HFF-Myc (cell line): ENCODE data around the gene CPT1B.

ENCODE experiments used
- DNase-seq: peaks from one replicate; pipeline ENCODE4 v3.0.0-alpha.2; 2011; ENCODE audit warnings: low read depth; ENCODE audit errors: extremely low read depth
- H3K4me3 ChIP-seq: replicated peaks from 2 replicates; pipeline ENCODE4 v1.5.1; 2011; ENCODE audit warnings: low read depth, mild to moderate bottlenecking, control low read depth, low read length
- TF ChIP-seq, protein P1 (sequence below): IDR thresholded peaks from 2 replicates; pipeline ENCODE4 v1.5.1; 2012; ENCODE audit warnings: mild to moderate bottlenecking, low read depth, low read length, control low read depth; ENCODE audit errors: missing control alignments

CPT1B gene

DNA sequence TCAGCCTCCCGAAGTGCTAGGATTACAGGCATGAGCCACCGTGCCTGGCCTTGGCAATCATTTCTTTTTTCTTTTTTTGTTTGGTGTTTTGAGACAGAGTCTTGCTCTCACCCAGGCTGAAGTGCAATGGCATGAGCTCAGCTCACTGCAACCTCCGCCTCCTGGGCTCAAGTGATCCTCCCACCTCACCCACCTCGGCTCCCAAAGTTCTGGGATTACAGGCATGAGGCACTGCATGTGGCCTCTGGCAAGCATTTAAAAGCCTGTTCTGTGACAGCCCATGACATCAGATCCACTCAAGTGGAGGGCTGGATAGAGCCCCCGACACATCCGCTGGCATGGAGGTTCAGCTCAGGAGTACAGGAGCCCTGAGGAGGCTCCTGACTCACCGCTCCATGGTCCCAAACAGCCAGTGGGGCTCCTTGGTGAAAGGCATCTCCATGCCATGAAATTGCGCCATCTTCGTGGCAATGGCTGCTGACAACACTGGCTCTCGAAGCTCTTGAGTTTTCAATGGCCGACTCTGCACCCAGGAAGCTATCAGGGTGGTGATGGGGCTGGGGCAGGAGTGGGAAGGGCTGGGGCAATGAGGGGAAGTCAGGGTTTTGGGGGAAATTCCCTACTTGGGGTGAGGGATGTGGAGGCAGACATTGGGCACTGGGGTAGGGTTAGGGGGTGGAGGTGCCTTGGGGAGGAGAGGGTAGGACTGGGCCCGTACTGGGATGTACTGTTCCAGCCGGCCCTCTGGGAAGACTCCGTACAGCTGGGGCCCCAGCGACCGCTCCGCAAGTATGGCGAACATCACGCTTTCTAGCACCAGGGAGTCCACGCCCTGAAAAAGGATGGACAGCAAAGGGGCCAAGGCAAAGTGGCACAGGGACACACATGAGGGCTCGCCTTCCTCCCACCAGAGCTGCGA lies 3.1 kb upstream of the CPT1B start:
- peak overlapping the region; percentile 62 for H3K4me3 ChIP-seq
- DNase-seq: no peak
- TF ChIP-seq, protein P1, sequence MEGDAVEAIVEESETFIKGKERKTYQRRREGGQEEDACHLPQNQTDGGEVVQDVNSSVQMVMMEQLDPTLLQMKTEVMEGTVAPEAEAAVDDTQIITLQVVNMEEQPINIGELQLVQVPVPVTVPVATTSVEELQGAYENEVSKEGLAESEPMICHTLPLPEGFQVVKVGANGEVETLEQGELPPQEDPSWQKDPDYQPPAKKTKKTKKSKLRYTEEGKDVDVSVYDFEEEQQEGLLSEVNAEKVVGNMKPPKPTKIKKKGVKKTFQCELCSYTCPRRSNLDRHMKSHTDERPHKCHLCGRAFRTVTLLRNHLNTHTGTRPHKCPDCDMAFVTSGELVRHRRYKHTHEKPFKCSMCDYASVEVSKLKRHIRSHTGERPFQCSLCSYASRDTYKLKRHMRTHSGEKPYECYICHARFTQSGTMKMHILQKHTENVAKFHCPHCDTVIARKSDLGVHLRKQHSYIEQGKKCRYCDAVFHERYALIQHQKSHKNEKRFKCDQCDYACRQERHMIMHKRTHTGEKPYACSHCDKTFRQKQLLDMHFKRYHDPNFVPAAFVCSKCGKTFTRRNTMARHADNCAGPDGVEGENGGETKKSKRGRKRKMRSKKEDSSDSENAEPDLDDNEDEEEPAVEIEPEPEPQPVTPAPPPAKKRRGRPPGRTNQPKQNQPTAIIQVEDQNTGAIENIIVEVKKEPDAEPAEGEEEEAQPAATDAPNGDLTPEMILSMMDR: no peak

DNA sequence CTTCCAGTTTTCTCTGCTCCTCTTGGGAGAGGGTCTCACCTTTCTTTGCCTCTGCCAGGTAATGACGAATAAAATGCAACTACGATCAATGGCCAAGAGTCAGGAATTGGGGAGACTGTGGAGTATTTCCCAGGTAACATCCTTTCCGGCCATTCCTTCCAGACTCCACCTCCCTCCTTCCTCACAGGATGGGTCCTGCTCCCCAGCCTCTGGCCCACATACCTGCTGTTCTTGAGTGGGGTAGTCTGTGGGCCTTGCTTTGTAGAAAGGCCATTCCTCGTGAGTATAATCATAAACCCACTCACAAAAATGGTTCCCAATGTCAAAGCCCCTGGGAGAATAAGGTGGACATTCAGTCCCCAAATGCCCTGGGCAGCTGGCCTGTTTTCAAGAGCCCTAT lies 1.5 kb upstream of the CPT1B start:
- DNase-seq: no peak
- no peak overlapping the region for H3K4me3 ChIP-seq
- TF ChIP-seq, protein P1: no peak

DNA sequence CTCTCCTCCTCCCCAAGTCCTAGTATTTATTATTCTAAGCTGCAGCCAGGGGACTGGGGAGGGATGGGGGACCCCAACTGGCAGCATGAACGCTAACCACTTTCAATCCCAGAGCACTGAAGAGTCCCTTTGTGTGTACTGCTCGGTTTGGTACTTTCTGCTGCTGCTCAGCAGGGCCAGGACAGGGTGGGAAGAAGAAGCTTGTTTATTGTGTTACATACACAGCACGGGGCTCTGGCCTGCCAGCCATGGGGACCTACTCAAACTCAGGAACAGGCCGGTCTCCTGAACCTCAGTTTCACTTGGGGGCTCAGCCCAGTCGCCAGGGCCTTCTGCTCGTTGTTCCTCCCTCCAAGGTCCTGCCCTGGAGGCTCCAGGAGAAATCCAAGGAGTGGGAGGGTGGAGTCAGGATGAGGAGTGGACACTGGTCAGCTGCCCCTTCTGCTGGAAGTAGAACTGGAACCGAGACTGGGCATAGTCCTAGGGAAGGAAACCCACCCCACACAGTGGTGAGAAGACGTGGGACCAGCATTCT lies 616 bp upstream of the CPT1B start:
- TF ChIP-seq, protein P1: no peak
- DNase-seq: no peak
- no peak overlapping the region for H3K4me3 ChIP-seq

DNA sequence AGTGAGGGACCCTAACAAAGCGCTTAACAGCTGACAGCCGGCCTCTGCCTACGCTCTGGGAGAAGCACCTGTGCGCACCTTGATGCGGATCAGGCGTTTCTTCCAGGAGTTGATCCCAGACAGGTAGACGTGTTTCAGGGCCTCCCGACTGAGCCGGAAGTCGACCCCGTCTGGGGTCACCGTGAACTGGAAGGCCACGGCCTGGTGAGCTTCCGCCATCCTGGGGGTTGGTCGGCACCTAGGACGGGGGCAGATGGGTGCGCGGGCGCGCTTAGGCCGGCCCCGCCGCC lies 585 bp downstream of the CPT1B start:
- no peak overlapping the region for H3K4me3 ChIP-seq
- DNase-seq: no peak
- TF ChIP-seq, protein P1: no peak

DNA sequence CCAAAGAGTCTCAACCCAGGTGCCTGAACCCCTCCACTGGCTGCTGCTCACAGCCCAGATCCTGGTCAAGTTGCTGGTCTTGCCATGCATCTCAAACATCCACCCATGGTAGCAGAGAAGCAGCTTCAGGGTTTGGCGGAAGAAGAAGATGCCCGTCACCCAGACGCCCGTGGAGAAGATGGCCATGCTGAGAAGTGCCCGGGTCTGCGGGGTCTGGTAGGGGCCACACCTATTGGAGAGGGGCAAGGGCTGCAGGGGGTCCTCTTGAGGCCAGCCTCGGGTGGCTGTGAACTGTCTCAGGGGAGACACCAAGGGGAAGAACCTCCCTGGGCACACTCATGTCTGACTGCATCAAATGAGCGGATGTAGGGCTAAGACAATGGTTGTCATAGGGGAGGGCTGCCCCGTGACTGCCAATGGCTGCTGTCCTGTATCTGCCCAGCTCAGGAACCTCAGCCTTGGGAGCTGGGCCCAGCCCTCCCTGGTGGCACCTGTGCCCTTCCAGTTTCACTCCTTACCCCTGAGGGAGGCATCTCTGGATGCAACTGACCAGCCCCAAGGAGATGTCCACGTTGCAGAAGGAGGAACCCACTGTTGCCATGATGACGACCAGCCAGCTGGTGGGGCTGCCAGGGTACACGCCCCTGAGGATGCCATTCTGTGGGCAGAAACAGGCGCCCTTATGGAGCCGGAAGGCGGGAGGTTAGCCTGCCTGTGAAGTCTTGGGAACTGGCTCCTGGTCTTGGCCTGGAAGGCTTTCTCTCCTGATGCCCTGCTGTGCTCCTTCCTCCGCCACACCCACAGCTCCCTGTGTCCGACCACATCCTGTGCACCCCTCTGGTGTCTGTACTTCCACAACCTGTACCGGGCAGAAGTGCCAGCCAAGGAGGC lies 1.2 kb downstream of the CPT1B start:
- no peak for DNase-seq
- no peak overlapping the region for H3K4me3 ChIP-seq
- TF ChIP-seq, protein P1: no peak

DNA sequence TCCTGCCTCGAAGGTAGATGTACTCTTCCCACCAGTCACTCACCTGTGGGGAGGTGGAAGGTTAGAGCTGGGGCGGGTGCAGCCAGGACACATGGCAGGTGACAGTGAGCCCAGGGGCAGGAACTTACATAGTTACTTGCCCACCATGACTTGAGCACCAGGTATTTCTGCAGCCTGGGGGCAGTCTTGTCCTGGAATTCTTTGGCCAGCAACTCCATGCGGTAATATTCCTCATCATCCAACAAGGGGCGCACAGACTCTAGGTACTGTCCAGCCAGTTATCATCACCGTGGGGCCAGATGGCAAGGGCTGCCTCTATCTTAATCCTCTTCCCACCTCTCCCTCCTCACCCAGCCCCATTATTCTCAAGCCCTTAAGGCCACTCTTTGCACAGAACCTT lies 2.2 kb downstream of the CPT1B start:
- TF ChIP-seq, protein P1: peak; percentile 41
- DNase-seq: peak; percentile 25
- no peak overlapping the region for H3K4me3 ChIP-seq
